Panc1 (cell line): ENCODE measurements around the gene ABCB6. TPM values are rescaled to one million over a fixed set of nuclear protein-coding genes. Genes with fewer than 3 reads are reported as not detected.

Source experiments
- ATAC-seq: fragments of 200-7000 bp; cut with Tn5 transposase; 2 replicates; pipeline ENCODE4 v1.9.1; 2020; ENCODE audit warnings: mild to moderate bottlenecking, moderate library complexity
- BruUV-seq: library from RNA; stranded (reverse); fragments of 400-500 nt; replicated peaks from 2 replicates; lab custom pipeline; 2021; lab: Mats Ljungman, UMichigan
- CTCF ChIA-PET: fragments of 300-600 bp; sonication (Branson Sonifier 250); formaldehyde crosslinking; loops from one replicate; lab custom pipeline; 2022; ENCODE audit warnings: antibody characterized with exemption; lab: Charles Lee
- POLR2A ChIA-PET: fragments of 300-600 bp; sonication (Branson Sonifier 250); formaldehyde crosslinking; loops from one replicate; lab custom pipeline; 2022; ENCODE audit warnings: antibody characterized with exemption; lab: Charles Lee
- DNase-seq: peaks from one replicate; pipeline ENCODE4 v3.0.0-alpha.2; 2010; ENCODE audit warnings: low read depth, low spot score
- H3K27ac ChIP-seq: 2 replicates; pipeline ENCODE4 v1.5.1; 2011; ENCODE audit warnings: mild to moderate bottlenecking, low read length, inconsistent platforms
- H3K27me3 ChIP-seq: fragments of 200-500 bp; sonication (Bioruptor generic); 2 replicates; pipeline ENCODE4 v1.6.0; 2014; ENCODE audit warnings: low read length, inconsistent platforms; ENCODE audit not compliant: control insufficient read depth, insufficient read depth
- H3K36me3 ChIP-seq: fragments of 200-500 bp; sonication (Bioruptor generic); 2 replicates; pipeline ENCODE4 v1.5.1; 2014; ENCODE audit warnings: inconsistent platforms, mild to moderate bottlenecking, low read length, moderate library complexity; ENCODE audit not compliant: control insufficient read depth, insufficient read depth
- H3K4me1 ChIP-seq: 2 replicates; pipeline ENCODE4 v1.5.1; 2011; ENCODE audit warnings: inconsistent platforms, mild to moderate bottlenecking, low read length, moderate library complexity; ENCODE audit not compliant: control insufficient read depth, insufficient read depth
- H3K4me3 ChIP-seq, 2 experiments: 2 replicates each; pipeline ENCODE4 v1.5.1; 2011 to 2012; ENCODE audit warnings: low read depth in 2 of 2, low read length in 2 of 2, mild to moderate bottlenecking in 2 of 2, inconsistent platforms in 1 of 2, moderate library complexity in 1 of 2
- H3K9me3 ChIP-seq: fragments of 200-500 bp; sonication (Bioruptor generic); 2 replicates; pipeline ENCODE4 v1.5.1; 2014; ENCODE audit warnings: low read depth, mild to moderate bottlenecking, inconsistent platforms, low read length, moderate library complexity; ENCODE audit not compliant: control insufficient read depth, insufficient read depth
- CTCF ChIP-seq: fragments of 450-650 bp; IDR thresholded peaks from 2 replicates; pipeline ENCODE4 v1.5.1; 2017; ENCODE audit warnings: mild to moderate bottlenecking
- POLR2AphosphoS5 ChIP-seq: IDR thresholded peaks from 2 replicates; pipeline ENCODE4 v1.6.1; 2012; ENCODE audit warnings: mild to moderate bottlenecking, low read depth, low read length, moderate library complexity
- REST ChIP-seq, 2 experiments: IDR thresholded peaks; 2 replicates each; pipeline ENCODE4 v1.6.1; 2011 to 2012; ENCODE audit warnings: low read depth in 2 of 2, control low read depth in 1 of 2, low read length in 1 of 2, mild to moderate bottlenecking in 1 of 2, moderate library complexity in 1 of 2; ENCODE audit not compliant: insufficient read depth in 1 of 2
- SIN3A ChIP-seq: IDR thresholded peaks from 2 replicates; pipeline ENCODE4 v1.6.1; 2012; ENCODE audit warnings: low read depth, mild to moderate bottlenecking, low read length, moderate library complexity, borderline replicate concordance; ENCODE audit not compliant: insufficient read depth
- TCF7L2 ChIP-seq: IDR thresholded peaks from 2 replicates; pipeline ENCODE4 v1.6.1; 2011; ENCODE audit warnings: mild to moderate bottlenecking, low read depth, low read length, inconsistent platforms
- in situ Hi-C: cut with HindIII; loops from 2 replicates; pipeline ENCODE4 v1.10.0; 2016; ENCODE audit warnings: low sequenced_read_pairs, low pct_unique_long_range_greater_than_20kb
- intact Hi-C: fragments of 100-400 bp; cut with micrococcal nuclease; formaldehyde crosslinking; loops from one replicate; pipeline ENCODE4 v1.10.0; 2022; ENCODE audit not compliant: unreplicated experiment
- total RNA-seq: library from RNA; stranded (reverse); gene quantifications from one replicate; pipeline ENCODE4 v1.2.1, GENCODE V29; 2021; ENCODE audit not compliant: unreplicated experiment

ABCB6 gene
- total RNA-seq, 1 experiment from 2014 or later: 19.0 TPM

GRCh38 chr2:219175486-219175885 is 43.3 kb downstream of the ABCB6 start:
- Histone ChIP-seq H3K36me3 (peaks cover 2% of the 10 kb centered on the region; the same call in 1 of the 2 replicates), H3K4me3 (peak overlapping the region; percentile 66 to 80), H3K4me1 (peaks cover 10% of the 10 kb centered on the region), H3K9me3 (no peaks in the 10 kb centered on the region), H3K27ac (peak overlapping the region; percentile 98), H3K27me3 (no peaks in the 10 kb centered on the region)
- in situ Hi-C loops (no loop called here), intact Hi-C loops (no loop called here)
- no peak for DNase-seq
- BruUV-seq: no TSS peak
- ChIA-PET POLR2A (interaction anchor here (0.5 to 0.6 kb wide), 2 partner anchors 76 to 167 kb away, joined by 3 to 4 read pairs; no protein-coding TSS in a partner anchor), CTCF (interaction anchor here (0.9 kb wide), 1 partner anchor 20 kb away, joined by 3 read pairs; no protein-coding TSS in a partner anchor)
- no peak for TF ChIP-seq CTCF
- TF ChIP-seq REST (IDR thresholded peaks at IDR 0.05; ENCODE audit: insufficient read depth in 1 of 2, low read depth in 2 of 2, low read length in 1 of 2): no peak
- no peak for TF ChIP-seq POLR2AphosphoS5
- TF ChIP-seq TCF7L2: no peak
- TF ChIP-seq SIN3A: no peak
- no peak for ATAC-seq

- CTCF ChIA-PET: no interaction called here
- POLR2A ChIA-PET: no interaction called here
Observed at GRCh38 chr2:219174801-219175200, 44.0 kb downstream of the ABCB6 start.

More at GRCh38 chr2:219174801-219175200, 44.0 kb downstream of the ABCB6 start:
- Histone ChIP-seq H3K27ac (no peak overlapping the region), H3K9me3 (no peaks in the 10 kb centered on the region), H3K36me3 (peaks cover 1% of the 10 kb centered on the region; the same call in 1 of the 2 replicates), H3K4me1 (peaks cover 10% of the 10 kb centered on the region), H3K4me3 (no peak overlapping the region), H3K27me3 (no peaks in the 10 kb centered on the region)
- ATAC-seq: no peak
- no peak for DNase-seq
- BruUV-seq: no TSS peak
- TF ChIP-seq SIN3A (no peak), POLR2AphosphoS5 (no peak), CTCF (no peak), REST (IDR thresholded peaks at IDR 0.05; ENCODE audit: insufficient read depth in 1 of 2, low read depth in 2 of 2, low read length in 1 of 2) (no peak), TCF7L2 (no peak)
- in situ Hi-C loops: no loop called here
- intact Hi-C loops: no loop called here
